ENCODE data around the gene ST6GALNAC6. TPM values are rescaled to one million over a fixed set of nuclear protein-coding genes. Genes with fewer than 3 reads are reported as not detected.

Gene ST6GALNAC6
- total and polyA plus RNA-seq, 2 of the 4 experiments (the other 2 are of a cell fraction), result 35.7 to 48.6 TPM

- H3K14ac ChIP-seq (replicated peaks; ENCODE audit: low read depth, low read length), result no peak overlapping the region
- ChIA-PET CTCF (no interaction called here), POLR2A (ENCODE audit: unreplicated experiment) (no interaction called here)
- no peaks in the 10 kb centered on the region for H4K20me1 ChIP-seq (ENCODE audit: insufficient read depth, low read length)
- no peak overlapping the region for H3K56ac ChIP-seq (ENCODE audit: extremely low read depth, insufficient read depth, low read length)
- peaks cover 4% of the 10 kb centered on the region for H3K36me3 ChIP-seq (ENCODE audit: control insufficient read depth, insufficient read depth, low read length)
- H2AK9ac ChIP-seq (replicated peaks; ENCODE audit: low read depth, low read length, poor library complexity), result no peak overlapping the region
- intact Hi-C loops (cut with micrococcal nuclease), result no loop called here
- peaks cover 8% of the 10 kb centered on the region for H3K4me1 ChIP-seq (ENCODE audit: control insufficient read depth, insufficient read depth, low read length)
- H2BK120ac ChIP-seq (ENCODE audit: low read depth, low read length), result no peak overlapping the region
- H2BK5ac ChIP-seq (ENCODE audit: low read depth, low read length, poor library complexity, severe bottlenecking), result no peak overlapping the region
- WGBS, 2 experiments (ENCODE audit: extremely low coverage in 2 of 2, insufficient read length in 1 of 2), result no CpG with 5 or more reads among the region's 4 CpGs
- TF ChIP-seq BHLHE40 (IDR thresholded peaks at IDR 0.05; ENCODE audit: low read depth, low read length), result no peak
- no TSS peak for BruUV-seq (replicated peaks)
- no peak overlapping the region for H3K27ac ChIP-seq (ENCODE audit: insufficient read depth, low read length)
- no peak overlapping the region for H3K9ac ChIP-seq (ENCODE audit: low read depth, low read length)
- in situ Hi-C loops (cut with MboI; ENCODE audit: low sequenced_read_pairs), result no loop called here
- peak overlapping the region; percentile 8 for H2AFZ ChIP-seq (replicated peaks; ENCODE audit: low read length, poor library complexity)
- no peak overlapping the region for H2BK15ac ChIP-seq (ENCODE audit: low read depth, low read length)
- H2AK5ac ChIP-seq (ENCODE audit: low read depth, low read length), result peak overlapping the region; percentile 48; the same call in 1 of the 2 replicates
- H3K4me2 ChIP-seq (ENCODE audit: low read depth, low read length), result no peak overlapping the region
- H4K5ac ChIP-seq (ENCODE audit: low read depth, low read length), result no peak overlapping the region
- H3K4me3 ChIP-seq (ENCODE audit: insufficient read depth, low read depth, low read length), result no peak overlapping the region
- no peaks in the 10 kb centered on the region for H3K9me3 ChIP-seq (ENCODE audit: control insufficient read depth, insufficient read depth, low read length)
- H3K27me3 ChIP-seq (ENCODE audit: control insufficient read depth, insufficient read depth, low read length), result no peaks in the 10 kb centered on the region
- no peak overlapping the region for H3K23ac ChIP-seq (ENCODE audit: low read depth, low read length)
- no peak overlapping the region for H4K8ac ChIP-seq (ENCODE audit: low read depth in 2 of 2, low read length in 2 of 2)
- no peak for DNase-seq
- H4K91ac ChIP-seq (ENCODE audit: insufficient read depth, low read depth, low read length), result no peak overlapping the region
- H3K4ac ChIP-seq (ENCODE audit: low read depth, low read length), result no peak overlapping the region
- peaks cover 14% of the 10 kb centered on the region for H3K9me1 ChIP-seq (ENCODE audit: insufficient read depth, low read length)
- H3K18ac ChIP-seq (ENCODE audit: low read depth, low read length), result no peak overlapping the region
- no peak for ATAC-seq (ENCODE audit: low read depth)
- dilution Hi-C loops (cut with HindIII; ENCODE audit: low sequenced_read_pairs, unreplicated experiment), result no loop called here
- no peak overlapping the region for H2BK20ac ChIP-seq (ENCODE audit: low read depth, low read length)
- peaks cover 0 to 23% of the 10 kb centered on the region in 2 experiments; a peak in 2 of 4 replicates for H3K79me1 ChIP-seq (ENCODE audit: low read depth in 1 of 2, low read length in 2 of 2)
Observed at GRCh38 chr9:127857278-127857677, 42.1 kb downstream of the ST6GALNAC6 start.

Data from IMR-90 (cell line).